NCI-H2081 (cell line): Measurements from ENCODE around the gene ZPR1.
"Not testable (repeated sequence)": the region's sequence is repeated elsewhere in the genome, so short reads cannot be mapped to it uniquely, and the experiment has no call there.

Experiments
- DNase-seq, 2 experiments: peaks; one replicate each; lab custom pipeline; 2025; lab: John Stamatoyannopoulos, UW

Gene ZPR1

DNA sequence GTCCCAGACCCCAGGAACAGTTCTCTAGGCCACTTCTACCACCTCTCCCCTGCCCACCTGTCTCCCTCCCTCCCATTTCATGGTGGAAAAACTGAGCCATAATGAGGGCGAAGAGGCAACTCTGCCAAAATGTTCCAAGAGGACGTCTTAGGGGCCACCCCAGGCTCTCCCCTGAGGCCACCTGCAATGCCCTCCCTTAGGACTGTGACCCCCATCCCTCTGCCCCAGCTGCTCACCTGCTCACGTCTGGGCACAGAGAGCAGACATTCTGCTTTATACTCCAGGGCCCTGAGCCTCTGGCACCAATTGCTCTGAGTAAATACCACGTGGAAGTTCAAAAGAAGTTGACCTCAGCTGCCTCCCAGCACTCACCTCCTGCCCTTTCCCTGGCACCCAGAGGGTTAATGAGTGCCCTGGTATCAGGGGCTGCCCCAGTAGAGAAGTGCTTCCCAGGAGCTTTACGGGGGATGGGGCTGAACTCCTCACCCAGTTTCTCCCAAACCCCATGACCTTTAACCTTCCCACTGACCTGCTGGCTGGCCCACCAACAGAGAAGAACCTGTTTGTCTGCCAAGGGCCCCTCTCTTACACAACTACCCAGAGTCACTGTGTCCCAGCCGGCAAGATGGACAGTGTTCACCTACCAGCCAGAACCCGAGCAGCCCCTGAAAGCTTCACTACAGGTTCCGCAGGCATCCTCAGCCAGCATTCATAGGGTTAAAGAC is 4.5 kb upstream of the ZPR1 start:
- DNase-seq, result no peak

DNA sequence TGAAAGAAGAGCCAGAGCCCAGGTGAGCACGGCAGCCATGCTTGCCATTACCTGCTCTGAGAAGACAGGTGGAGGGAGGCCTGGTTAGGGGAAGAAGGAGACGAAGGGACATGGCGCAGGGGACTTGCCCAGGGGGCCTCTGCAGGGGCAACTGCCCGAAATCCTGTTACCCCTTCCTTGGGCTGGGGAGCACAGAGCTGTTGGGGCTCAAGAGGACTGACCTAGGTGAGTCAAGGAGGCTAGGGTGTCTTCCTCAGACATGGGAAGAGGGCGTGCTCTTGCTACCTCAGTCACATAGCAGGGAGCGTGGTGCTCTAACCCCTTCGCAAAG is 4.0 kb upstream of the ZPR1 start, which contains the start of gene APOA5:
TSS of gene APOA5 (minus strand) at position 67 of the 331 bp plus-strand sequence. CDS start at position 48, 19 bp downstream.
- DNase-seq, result no peak

DNA sequence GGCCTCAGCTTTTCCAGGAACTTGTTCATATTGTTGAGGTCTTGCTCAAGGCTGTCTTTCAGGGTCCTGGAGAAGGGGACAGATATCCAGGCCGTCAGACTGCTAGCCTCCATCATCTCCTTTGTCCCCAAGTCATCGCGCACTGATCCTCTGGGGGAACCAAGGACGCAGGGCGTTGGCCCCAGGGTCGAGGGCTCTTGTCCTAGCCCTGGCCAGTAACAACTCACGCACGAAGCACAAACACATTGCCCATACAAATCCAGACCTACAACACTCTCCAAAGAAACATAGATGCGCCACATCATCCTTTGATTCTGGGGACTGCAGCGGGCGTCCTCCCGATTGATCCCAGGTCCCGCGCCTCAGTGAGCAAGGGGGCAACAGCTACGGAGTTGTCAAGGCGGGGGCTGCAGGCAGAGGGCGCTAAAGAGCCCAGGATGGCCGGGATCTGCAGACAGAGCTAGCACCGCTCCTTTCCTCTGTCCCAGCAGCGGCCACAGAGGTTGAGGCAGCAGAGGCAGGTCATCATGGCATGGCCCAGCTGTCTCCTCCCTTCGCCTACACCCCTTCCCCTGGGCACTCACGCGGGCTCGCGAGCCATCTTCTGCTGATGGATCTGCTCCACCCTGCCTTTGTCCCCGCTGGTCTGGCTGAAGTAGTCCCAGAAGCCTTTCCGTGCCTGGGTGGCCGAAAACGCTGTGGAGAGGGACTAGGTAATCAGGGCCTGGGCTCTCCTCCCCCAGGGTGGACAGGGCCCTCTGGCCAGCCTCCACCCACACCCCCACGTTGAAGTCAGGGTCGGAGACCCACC is 3.4 kb upstream of the ZPR1 start:
- peak; percentile 72 to 75 for DNase-seq

GRCh38 chr11:116790167-116791001 is 2.6 kb upstream of the ZPR1 start:
- no peak for DNase-seq

DNA sequence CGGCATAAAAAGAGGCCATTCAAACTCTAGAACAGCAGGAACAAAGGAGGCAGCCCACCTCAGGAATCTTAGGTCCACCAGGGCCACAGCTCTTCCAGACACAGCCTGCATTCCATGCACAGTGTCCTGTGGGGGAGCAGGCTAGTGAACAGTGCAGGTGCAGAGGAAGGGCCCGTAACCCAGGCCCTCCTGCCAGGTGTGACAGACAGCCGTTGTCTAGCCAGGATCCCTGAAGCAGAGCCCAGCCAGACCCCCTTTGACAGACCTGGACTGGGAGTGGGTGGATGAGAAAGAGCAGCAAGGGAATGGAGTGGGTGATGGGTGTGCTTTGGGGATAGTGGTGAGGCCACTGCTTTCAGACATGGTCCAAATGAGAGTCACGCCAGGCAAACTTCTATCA is 1.2 kb upstream of the ZPR1 start:
- no peak for DNase-seq

DNA sequence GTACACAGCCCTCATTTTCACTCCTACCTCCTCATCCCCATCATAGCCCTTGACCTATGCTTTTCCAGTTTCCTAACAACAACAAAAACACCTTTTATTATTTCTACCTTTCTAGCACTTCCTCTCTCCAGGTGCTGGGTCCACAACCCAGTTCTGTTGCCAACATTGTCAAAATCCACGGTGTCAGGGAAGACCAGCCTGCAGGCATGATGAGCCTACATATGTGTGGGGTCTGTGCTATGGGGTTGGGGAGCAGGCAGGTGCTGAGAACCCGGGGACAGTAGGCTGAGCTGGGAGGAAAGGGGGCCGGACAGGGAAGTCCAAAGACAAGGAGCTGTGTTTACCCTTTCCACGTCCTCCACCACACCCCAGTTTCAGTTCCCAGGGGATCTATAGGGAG is 711 bp upstream of the ZPR1 start:
- no peak for DNase-seq

- no peak for DNase-seq
These were observed 412 bp downstream of the ZPR1 start for GRCh38 chr11:116787436-116787785.

DNA sequence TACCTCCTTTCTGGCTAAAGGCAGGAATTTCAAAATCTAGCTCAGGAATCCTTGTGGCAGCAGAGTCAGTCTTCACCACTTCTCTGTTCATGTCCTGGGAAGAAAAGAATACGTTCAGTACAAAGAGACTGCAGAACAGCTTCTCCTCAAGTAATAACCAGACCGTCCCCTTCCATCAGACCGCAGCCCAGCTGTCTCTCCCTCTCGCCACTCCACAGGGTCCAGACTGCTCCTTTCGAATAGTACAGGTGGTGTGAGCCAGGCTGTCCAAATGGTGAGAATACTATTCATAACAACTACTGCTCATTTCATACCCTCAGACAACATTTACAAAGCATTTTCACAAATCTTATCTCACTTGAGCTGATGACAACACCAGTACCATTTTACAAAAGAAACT is 857 bp downstream of the ZPR1 start:
- DNase-seq, result no peak

- no peak for DNase-seq
These were observed 1.5 kb downstream of the ZPR1 start for GRCh38 chr11:116786326-116786725.

GRCh38 chr11:116782728-116783127 is 5.1 kb downstream of the ZPR1 start:
- DNase-seq, result no peak

- no peak for DNase-seq
These were observed 9.3 kb downstream of the ZPR1 start for GRCh38 chr11:116778556-116778955.

DNA sequence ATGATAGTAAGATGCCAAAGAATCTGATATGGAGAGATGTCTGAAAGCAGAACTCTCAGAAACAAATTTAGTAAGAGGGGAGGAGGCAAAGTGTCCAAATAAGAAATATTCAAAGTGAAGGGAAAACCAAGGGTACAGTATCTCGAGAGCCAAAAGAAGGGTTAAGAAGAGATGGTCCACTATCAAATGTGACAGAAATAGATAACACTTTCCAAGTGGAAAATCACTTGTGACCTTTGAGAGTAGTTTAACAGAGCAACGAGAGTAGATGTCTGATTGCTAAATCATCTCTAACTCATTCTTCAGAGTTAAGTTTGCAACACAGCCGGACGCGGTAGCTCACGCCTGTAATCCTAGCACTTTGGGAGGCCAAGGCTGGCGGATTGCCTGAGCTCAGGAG is 10.8 kb downstream of the ZPR1 start:
- DNase-seq, result no peak

DNA sequence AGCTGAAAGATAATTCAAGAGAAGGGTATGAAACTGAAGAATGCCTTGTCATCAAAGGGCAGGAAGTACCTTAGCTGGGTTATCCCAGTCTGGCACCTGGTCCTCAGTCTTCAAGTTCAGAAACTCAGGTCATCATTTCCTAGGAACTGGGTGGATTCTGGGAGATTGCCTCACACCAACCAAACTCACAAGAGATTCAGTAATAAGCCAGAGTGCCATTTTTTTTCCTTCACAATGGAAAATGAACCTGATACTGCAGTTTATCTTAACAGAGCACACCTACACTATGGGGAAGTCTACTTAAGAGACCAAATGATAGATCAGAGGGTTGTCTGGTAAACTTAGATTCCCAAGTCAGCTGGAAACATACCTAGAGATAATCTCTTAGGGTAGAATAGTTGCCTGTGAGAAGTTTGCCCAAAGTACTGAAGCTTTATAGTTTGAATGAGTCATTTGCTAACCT is 11.3 kb downstream of the ZPR1 start:
- DNase-seq, result no peak

DNA sequence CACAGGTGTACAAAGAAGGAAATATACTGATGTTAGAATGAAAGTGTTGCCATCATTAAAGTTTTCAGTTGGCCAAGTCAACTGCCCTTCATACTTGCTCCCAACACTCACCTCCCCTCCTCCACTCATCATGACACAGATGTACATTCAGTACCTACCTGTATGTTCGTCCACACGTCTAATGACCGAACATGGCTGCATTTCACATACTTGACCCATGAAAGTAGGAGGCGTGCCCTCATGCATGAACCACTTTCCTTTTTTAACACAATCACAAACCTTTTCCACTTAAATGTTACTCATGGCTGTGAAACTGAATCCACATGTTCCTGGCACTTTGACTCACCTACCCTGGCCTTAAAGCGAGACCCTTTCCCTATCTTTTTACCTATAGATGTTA is 11.8 kb downstream of the ZPR1 start:
- DNase-seq, result no peak

- no peak for DNase-seq
These were observed 13.2 kb downstream of the ZPR1 start for GRCh38 chr11:116774661-116775060.

DNA sequence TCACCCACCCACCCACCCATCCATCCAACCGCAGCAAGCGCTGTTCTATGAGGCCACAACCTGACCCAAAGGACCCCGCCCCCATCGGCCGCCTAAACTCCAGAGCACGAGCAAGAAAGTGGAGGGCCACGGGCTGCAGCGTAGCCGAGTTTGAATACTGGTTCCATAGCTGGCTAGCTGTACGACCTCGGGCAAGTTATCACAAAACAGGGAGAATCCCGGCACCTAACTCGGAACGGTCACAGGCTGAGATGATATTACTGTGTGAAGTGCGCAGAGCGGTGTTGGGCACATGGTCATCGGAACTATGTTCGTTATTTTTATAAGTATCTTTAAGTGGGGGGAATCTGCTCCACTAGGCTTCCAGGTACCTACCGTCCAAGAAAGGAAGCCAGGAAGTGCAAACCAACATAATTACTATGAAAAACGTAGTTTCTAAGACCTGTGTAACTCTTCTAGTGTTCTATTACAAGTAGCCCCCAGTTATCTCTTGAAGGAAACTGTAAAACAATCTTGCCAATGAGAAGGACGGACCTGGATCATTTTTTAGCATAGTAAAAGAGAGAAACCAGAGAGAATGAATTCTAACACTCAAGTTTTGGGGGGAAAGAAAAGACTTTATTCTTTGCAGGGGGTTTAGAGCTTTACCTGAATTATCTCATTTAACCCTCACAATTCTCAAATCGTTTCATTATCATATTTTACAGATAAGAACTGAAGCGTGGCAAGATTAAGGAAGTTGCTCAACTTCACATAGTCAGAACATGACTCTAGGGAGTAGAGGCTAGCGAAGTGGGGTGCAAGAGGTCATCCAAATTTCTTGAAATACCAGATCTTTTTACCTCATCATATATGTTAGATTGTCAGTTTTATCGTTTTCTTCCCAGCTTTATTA is 14.4 kb downstream of the ZPR1 start:
- DNase-seq, result no peak

- DNase-seq, result peak; percentile 89 to 96
These were observed 15.2 kb downstream of the ZPR1 start, which contains the start of gene BUD13 for GRCh38 chr11:116772443-116773202. BUD13 (minus strand) TSS chr11:116772987; CDS start chr11:116772964, 23 bp downstream.

- peak in 1 of 2 experiments; percentile 26 for DNase-seq
These were observed 15.9 kb downstream of the ZPR1 start for GRCh38 chr11:116771935-116772334.

GRCh38 chr11:116762132-116762531 is 25.7 kb downstream of the ZPR1 start:
- DNase-seq, result no peak

- not testable (repeated sequence) for DNase-seq
These were observed 31.8 kb downstream of the ZPR1 start for GRCh38 chr11:116756044-116756443.
